Posterior vena cava (tissue), 2 donors: ENCODE data around the gene MRGPRF. TPM values are rescaled to one million over a fixed set of nuclear protein-coding genes. Genes with fewer than 3 reads are reported as not detected.

Experiments used
- DNase-seq: peaks from one replicate; pipeline ENCODE4 v3.0.0-alpha.2; 2020; ENCODE audit warnings: low spot score
- intact Hi-C, 2 donors: fragments of 100-400 bp; cut with DNase I; formaldehyde crosslinking; loops; one replicate each; pipeline versions ENCODE4 v1.14.1 to v1.14.2; 2022 to 2023
- total RNA-seq, 2 donors: library from RNA; stranded (reverse); fragmentation: NEBNext Ultra II Directional; extraction: Animal tissue kit (Norgen Biotek cat#: 25700); gene quantifications; one replicate each; pipeline ENCODE4 v1.2.1, GENCODE V29; 2021
- donor health status: DM: yes; HTN: yes; CAD: no.
- donor health status: DM: yes; HTN: yes; CAD: no.

Gene MRGPRF
- total RNA-seq, 2 donors from 2014 or later = 117 to 138 TPM

DNA sequence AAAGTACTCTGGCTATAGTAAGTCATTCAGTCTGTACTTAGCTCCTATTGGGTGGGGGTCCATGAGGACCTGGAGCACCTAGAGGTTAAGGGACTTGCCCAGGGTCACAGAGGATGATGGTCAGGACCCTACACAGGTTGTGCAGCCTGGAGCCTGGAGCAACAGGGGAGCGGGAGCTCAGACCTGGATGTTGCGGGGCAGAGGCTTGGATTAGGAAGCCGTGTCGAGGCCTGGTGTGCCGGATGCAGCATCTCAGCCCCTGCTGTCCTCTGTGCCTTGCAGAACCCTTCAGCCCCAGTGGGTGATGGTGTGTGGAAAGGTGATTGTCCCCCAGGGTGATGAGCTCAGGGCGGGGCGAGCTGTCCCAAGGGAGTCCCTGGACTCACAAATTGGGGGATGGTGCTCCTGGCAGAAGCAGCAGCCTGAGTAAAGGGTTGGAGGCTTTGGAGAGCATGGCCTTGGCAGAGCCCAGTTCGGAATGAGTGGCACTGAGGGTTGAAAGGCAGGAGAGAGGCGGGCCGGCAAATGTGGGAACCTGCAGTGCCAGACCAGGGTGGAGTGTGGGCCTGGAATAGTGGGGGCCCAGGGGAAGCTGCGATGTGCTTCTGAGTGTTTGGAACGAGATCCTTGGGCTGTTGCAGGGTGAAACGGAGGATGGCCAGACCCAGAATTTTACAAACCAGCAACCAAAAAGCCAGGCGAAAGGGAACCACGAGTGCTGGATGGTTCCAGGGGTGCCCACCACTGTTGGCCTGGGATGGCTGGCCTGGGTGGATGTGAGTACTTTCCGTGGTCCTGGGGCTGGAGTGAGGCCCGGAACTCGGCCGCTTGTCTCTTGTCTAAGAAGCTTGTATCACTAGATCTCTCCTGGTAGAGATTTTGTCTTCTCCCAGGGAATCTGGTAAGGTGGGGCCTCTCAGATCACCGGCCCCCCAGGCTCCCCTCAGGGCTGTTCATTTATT is 38.6 kb upstream of the MRGPRF start:
- DNase-seq = no peak
- intact Hi-C loops = loop anchor here in 1 of 2 donors (2.0 kb wide), 1 partner anchor 39 kb away; the partner anchor contains the start of gene MRGPRF

DNA sequence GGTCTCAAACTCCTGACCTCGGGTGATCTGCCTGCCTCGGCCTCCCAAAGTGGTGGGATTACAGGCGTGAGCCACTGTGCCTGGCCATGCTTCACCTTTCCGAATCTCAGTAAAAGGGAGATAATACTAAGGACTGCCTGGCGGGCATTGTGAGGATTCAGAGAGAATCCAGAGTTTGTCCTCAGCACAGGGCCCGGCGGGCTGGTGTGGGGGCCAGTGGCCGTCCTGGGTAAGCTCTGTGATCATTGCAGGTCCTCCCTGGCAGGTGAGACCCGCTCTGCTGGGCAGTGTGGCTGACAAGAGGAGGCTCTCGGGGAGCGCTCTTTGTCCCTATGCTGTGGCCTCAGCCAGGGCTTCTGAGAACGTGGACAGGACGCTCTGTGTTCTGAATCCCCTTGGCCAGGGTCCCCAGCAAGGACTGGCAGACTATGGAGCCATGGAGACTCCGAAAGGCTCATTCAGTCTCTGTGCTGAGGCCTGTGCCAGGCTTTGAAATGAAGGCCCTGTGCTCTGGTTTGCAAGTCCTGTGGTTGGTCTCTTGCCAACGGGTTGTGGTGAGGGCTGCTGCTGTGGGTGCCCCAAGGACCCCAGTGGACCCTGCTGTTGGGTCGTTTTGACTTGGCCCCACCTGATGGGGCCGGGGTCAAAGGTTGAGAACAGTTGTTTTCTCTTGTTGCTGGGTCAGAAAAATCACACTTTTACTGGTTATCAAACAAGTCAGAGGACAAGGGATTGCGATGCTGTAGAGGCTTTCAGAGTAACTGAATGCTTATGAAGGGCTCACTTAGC is 37.7 kb upstream of the MRGPRF start:
- intact Hi-C loops = loop anchor here in 1 of 2 donors (2.0 kb wide), 1 partner anchor 38 kb away; the partner anchor contains the start of gene MRGPRF
- no peak for DNase-seq

DNA sequence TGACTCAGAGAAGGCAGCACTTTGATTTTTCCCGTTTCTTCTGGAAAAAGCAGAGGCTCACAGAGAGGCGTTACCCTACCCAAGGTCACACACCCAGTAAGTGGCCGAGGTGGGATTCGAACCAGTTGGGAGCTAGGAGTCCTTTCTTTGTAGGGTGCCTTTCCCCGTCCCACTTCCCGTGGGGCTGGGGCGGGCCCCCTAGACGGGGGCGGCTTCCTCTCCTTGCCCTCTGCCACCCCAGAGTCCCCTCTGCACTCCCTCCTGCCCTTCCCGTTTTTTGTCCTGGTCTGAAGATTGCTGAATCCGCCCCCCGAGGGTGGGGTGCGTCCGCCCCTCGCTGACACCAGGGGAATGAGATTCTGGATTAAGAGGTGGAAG is 36.4 kb upstream of the MRGPRF start:
- intact Hi-C loops = loop anchor here (2.0 to 5.0 kb wide), 2 partner anchors 33 to 41 kb away; no protein-coding TSS in a partner anchor
- peak; percentile 85 for DNase-seq

- intact Hi-C loops = loop anchor here (2.0 to 5.0 kb wide), 2 partner anchors 33 to 40 kb away; no protein-coding TSS in a partner anchor
- peak; percentile 97 for DNase-seq
Measured at GRCh38 chr11:69048694-69049489, 35.8 kb upstream of the MRGPRF start, which contains the start of gene TPCN2. Gene TPCN2, plus strand, starts transcription at chr11:69048932. Its CDS starts 66 bp downstream, at chr11:69048998.

GRCh38 chr11:69048031-69048693 is 35.1 kb upstream of the MRGPRF start:
- intact Hi-C loops = loop anchor here (2.0 to 5.0 kb wide), 2 partner anchors 34 to 39 kb away; no protein-coding TSS in a partner anchor
- no peak for DNase-seq

DNA sequence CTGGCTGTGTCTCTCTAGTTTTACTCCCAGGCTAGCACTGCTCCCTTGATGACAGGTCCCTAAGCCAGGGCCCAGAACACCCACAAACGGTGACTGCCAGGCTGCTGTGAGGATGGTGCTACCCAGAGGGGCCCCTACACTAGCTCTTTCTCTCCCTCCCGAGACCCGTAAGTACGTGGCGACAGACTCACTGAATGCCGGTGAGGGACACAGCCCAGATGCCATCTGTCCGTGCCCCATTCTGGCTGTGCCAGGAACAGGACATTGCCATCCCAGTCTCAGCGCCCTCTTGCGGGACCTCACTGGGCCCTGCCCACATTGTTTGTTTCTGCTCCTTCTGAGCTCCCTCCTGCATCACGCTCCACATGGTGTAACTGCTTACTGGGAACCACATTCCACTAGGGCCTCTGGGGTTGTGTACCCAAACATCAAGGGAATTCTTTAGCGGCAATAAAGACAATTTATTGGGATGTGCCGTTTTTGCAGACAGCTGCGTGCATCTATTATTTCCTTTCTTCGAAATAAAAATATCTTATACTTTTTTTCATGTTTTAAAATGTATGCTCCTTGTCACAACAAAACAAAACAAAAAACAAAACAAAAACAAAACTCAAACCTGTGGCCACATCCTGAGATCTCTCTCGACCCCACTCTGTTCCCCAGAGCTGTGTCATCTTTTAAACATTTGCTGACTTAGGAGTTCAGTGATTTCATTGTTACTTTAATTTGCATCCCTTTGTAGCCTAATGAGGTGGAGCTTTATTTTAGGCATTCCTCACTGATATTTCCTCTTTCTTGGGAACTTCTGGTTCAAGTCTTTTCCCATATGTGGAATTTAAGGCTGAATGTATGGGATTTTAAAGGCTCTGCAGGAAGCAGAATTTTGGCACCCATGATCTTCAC is 31.3 kb upstream of the MRGPRF start:
- intact Hi-C loops = loop anchor here in 1 of 2 donors (5.0 kb wide), 1 partner anchor 38 kb away; no protein-coding TSS in a partner anchor
- no peak for DNase-seq

DNA sequence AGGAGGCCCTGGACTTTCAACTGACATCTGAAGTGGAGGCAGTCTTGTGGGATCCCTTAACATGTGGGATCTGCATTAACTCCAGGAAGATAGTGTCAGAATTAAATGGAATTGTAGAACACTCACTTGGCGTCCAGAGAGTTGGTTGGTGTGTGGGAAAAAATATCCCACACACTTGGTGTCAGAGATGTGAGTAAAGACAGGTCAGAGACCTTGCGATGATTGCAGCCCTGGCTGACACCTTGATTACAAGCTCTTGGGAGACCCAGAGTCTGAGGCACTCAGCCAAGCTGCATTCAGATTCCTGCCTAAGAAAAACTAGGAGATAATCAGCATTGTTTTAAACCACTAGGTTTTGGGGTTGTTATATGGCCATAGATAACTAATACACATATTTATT is 28.5 kb upstream of the MRGPRF start:
- intact Hi-C loops = no loop called here
- no peak for DNase-seq

DNA sequence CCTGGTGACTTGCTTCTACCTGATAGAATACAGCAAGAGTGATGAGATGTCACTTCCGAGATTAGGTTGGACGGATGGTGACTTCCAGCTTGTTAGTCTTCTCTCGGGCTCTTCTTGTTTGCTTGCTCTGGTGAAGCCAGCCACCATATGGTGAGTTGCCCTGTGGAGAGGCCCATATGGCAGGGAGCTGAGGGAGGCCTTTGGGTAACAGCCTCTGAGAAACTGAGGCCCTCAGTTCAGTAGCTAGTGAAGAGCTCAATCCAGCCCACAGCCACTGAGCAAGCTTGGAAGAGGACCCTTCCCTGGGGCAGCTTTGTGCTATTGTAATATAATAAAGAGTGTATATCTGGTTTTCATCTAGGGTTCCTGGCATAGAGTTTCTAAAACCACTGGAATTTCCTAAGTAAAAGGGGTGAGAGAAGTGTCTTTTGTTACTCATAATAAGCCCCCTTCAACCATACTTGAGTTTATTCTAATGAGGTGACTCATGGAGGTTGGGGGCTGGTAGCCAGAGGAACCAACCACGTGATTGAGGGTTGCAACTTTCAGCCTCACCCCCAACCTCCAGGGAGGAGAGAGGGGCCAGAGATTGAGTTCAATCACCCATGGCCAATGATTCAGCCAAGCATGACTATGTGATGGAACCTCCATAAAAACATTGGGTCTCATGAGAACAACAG is 27.7 kb upstream of the MRGPRF start:
- intact Hi-C loops = no loop called here

DNA sequence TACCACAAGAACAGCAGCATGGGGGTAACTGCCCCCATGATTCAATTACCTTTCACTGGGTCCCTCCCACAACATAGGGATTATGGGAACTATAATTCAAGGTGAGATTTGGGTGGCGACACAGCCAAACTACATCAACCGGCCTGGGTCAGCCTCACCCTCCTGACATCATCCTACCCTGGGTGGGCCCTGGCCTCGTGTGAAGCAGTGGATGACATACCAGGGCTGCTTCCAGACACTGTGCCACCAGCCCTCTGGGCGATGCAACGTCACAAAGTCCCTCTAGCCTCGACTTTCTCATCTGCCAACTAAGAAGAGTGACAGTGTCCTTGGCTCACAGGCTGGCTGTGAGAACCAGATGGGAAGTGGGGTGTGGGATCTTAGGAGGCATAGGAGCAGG is 27.0 kb upstream of the MRGPRF start:
- intact Hi-C loops = no loop called here
- DNase-seq = no peak

More for the DNA sequence above, 27.7 kb upstream of the MRGPRF start:
- DNase-seq = no peak

DNA sequence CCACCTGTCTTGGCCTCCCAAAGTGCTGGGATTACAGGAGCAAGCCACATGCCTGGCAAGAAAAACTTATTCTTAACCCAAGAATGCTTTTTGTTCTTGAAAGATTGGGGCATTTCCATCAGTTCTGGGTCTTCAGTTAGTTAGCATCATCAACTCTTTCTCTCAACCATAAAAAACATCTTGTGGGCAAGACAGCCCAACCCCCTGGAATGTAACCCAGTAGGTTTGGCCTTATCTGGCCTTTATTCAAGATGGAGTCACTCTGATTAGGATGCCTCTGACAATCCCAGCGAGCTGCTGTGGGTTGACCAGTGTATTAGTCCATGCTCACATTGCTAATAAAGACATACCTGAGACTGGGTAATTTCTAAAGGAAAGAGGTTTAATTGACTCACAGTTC is 26.5 kb upstream of the MRGPRF start:
- intact Hi-C loops = loop anchor here in 1 of 2 donors (1.0 kb wide), 1 partner anchor 28 kb away; no protein-coding TSS in a partner anchor
- DNase-seq = no peak

DNA sequence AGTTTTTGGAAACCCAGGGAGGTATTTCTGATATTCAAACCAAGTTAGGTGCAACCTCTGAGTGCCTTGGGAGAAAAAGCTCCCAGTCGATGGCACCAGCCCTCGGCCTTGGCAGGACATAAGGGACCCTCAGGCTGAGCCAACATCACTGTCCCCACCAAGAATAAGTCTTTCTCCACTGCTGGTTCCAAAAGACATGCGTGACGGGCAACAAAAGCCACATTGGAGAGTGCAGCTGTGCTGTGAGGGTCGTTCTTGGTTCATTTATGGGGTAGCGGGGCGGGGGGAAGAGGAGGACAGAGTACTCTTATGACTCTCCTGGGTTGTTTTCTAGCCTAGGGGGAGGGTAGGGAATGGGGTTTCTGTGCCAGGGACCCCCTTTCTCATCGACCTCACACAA is 24.5 kb upstream of the MRGPRF start:
- intact Hi-C loops = no loop called here
- no peak for DNase-seq

DNA sequence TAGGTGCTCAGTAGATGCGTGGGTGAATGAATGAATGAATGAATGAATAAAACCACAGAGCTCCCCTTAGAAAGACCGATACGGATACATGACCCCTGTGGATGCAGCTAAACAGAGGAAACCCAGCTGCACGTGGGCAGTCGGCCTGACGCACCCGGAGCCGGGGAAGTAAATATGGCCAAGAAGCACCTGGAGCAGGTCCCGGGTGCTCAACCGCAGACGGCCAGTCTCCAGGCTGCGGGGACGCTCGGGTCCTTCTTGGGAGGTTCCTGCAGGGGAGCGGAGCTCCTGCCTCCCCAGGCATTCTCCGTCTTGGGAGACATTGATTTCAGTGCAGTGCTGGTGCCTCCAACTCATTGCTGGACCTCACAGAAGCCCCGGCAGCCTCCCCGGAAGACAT is 24.0 kb upstream of the MRGPRF start:
- intact Hi-C loops = no loop called here
- no peak for DNase-seq

GRCh38 chr11:69035946-69036340 is 22.9 kb upstream of the MRGPRF start:
- intact Hi-C loops = no loop called here
- peak; percentile 90 for DNase-seq

- intact Hi-C loops = no loop called here
- no peak for DNase-seq
Measured at GRCh38 chr11:69035150-69035945, 22.3 kb upstream of the MRGPRF start.

DNA sequence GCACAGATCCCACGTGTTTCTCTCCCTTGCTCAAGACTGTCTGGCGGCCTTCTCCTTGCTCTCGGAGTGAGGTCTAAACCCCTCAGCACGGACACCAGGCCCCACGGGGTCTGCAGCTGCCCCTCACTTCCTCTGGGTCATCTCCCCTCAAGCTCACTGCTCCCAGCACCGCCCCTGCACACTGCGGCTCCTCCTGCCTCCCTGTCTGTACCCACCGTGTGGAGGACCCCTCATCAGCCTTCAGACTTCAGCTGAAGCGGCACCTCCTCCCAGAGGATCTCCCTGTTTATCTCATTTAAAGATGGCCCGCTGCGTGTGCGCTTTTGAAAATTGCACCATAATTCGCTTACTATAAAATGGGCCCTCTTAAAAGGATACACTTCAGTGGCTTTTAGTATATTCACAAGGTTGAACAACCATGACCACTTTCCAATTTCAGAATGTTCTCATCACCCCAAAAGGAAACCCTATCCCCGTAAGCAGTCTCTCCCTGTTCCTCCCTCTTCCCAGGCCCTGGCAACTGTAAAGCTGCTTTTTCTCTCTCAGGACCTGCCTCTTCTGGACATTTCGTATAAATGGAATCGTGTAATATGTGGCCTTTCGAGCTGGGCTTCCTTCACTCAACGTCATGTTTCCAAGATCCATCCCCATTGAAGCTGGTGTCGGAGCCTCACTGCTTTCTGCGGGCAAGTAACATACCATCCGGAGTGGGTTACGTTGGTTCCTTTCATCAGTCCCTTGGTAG is 21.2 kb upstream of the MRGPRF start:
- intact Hi-C loops = no loop called here
- no peak for DNase-seq
